SU-DHL-6 (cell line): ENCODE data around the gene KMT2A.

Experiments
- H2AFZ ChIP-seq: fragments of 200-600 bp; sonication (generic); 2 replicates; pipeline ENCODE4 v1.6.1; 2014; ENCODE audit warnings: low read depth, mild to moderate bottlenecking, moderate library complexity, mixed read lengths, antibody characterized with exemption, low read length; ENCODE audit not compliant: severe bottlenecking
- H3F3A ChIP-seq: fragments of 200-600 bp; shearing (Covaris generic); 2 replicates; pipeline ENCODE4 v1.6.0; 2016; ENCODE audit warnings: antibody characterized with exemption, mild to moderate bottlenecking; ENCODE audit not compliant: insufficient read depth
- H3K27ac ChIP-seq: fragments of 200-600 bp; sonication (generic); 2 replicates; pipeline ENCODE4 v1.5.1; 2016; ENCODE audit warnings: low read depth, mild to moderate bottlenecking, low read length, moderate library complexity, mixed read lengths
- H3K27me3 ChIP-seq: fragments of 200-600 bp; sonication (generic), shearing (Covaris generic); 2 replicates; pipeline ENCODE4 v1.6.0; 2014; ENCODE audit warnings: mild to moderate bottlenecking, low read length
- H3K36me3 ChIP-seq: fragments of 200-600 bp; sonication (generic); 2 replicates; pipeline ENCODE4 v1.6.1; 2014; ENCODE audit warnings: mild to moderate bottlenecking, low read length, mixed read lengths
- H3K4me2 ChIP-seq: fragments of 300-600, 200-600 bp; shearing (Covaris generic), sonication (generic); 2 replicates; pipeline ENCODE4 v1.6.0; 2014; ENCODE audit warnings: low read length, low read depth, mild to moderate bottlenecking; ENCODE audit not compliant: poor library complexity, severe bottlenecking
- H3K4me3 ChIP-seq: fragments of 200-600 bp; sonication (generic); 2 replicates; pipeline ENCODE4 v1.5.1; 2014; ENCODE audit warnings: antibody characterized with exemption, low read length, mild to moderate bottlenecking, mixed read lengths; ENCODE audit not compliant: insufficient read depth, poor library complexity, severe bottlenecking
- H3K79me2 ChIP-seq: fragments of 200-600 bp; sonication (generic); 2 replicates; pipeline ENCODE4 v1.6.1; 2014; ENCODE audit warnings: mild to moderate bottlenecking, low read length, moderate library complexity; ENCODE audit not compliant: insufficient read depth
- H3K9ac ChIP-seq: fragments of 200-600 bp; sonication (generic); 2 replicates; pipeline ENCODE4 v1.7.0; 2014; ENCODE audit warnings: mild to moderate bottlenecking, low read length
- H3K9me2 ChIP-seq: fragments of 200-600 bp; sonication (generic); replicated peaks from 2 replicates; pipeline ENCODE4 v1.6.1; 2014; ENCODE audit warnings: low read length; ENCODE audit not compliant: insufficient read depth
- H3K9me3 ChIP-seq: fragments of 200-600 bp; sonication (generic); 2 replicates; pipeline ENCODE4 v1.6.1; 2014; ENCODE audit warnings: low read length, mixed read lengths; ENCODE audit not compliant: insufficient read depth
- H4K20me1 ChIP-seq: fragments of 200-600 bp; sonication (generic); 2 replicates; pipeline ENCODE4 v1.6.1; 2014; ENCODE audit warnings: low read depth, mild to moderate bottlenecking, antibody characterized with exemption, low read length, moderate library complexity, mixed read lengths
- EZH2phosphoT487 ChIP-seq: fragments of 200-600 bp; sonication (generic), shearing (Covaris generic); conservative IDR thresholded peaks from 2 replicates; pipeline ENCODE4 v1.6.1; 2018; ENCODE audit warnings: mild to moderate bottlenecking, antibody characterized with exemption, low read length, moderate library complexity, mixed read lengths
- TF ChIP-seq, protein P1 (sequence below): fragments of 200-600 bp; sonication (generic); IDR thresholded peaks from one replicate; pipeline ENCODE4 v1.5.1; 2017; ENCODE audit warnings: antibody characterized with exemption, mild to moderate bottlenecking, low read length, moderate library complexity; ENCODE audit not compliant: insufficient read depth, poor library complexity, severe bottlenecking

KMT2A gene

GRCh38 chr11:118417801-118418200, 18.5 kb upstream of the KMT2A start:
- Histone ChIP-seq H3K9me3 (no peaks in the 10 kb centered on the region), H3K9ac (no peak overlapping the region), H3K36me3 (no peaks in the 10 kb centered on the region), H3K4me2 (no peak overlapping the region), H3K9me2 (no peaks in the 10 kb centered on the region), H3F3A (0 out of 2 replicates have a peak, but pooled peaks cover 1% of the 10 kb centered on the region), H4K20me1 (no peaks in the 10 kb centered on the region), H3K79me2 (no peaks in the 10 kb centered on the region), H3K27ac (no peak overlapping the region), H2AFZ (no peak overlapping the region), H3K27me3 (no peaks in the 10 kb centered on the region), H3K4me3 (no peak overlapping the region)
- TF ChIP-seq, protein P1, sequence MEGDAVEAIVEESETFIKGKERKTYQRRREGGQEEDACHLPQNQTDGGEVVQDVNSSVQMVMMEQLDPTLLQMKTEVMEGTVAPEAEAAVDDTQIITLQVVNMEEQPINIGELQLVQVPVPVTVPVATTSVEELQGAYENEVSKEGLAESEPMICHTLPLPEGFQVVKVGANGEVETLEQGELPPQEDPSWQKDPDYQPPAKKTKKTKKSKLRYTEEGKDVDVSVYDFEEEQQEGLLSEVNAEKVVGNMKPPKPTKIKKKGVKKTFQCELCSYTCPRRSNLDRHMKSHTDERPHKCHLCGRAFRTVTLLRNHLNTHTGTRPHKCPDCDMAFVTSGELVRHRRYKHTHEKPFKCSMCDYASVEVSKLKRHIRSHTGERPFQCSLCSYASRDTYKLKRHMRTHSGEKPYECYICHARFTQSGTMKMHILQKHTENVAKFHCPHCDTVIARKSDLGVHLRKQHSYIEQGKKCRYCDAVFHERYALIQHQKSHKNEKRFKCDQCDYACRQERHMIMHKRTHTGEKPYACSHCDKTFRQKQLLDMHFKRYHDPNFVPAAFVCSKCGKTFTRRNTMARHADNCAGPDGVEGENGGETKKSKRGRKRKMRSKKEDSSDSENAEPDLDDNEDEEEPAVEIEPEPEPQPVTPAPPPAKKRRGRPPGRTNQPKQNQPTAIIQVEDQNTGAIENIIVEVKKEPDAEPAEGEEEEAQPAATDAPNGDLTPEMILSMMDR: no peak
- TF ChIP-seq EZH2phosphoT487: no peak

GRCh38 chr11:118418766-118419165, 17.5 kb upstream of the KMT2A start:
- TF ChIP-seq, protein P1: no peak
- TF ChIP-seq EZH2phosphoT487: no peak
- H2AFZ ChIP-seq: no peak overlapping the region
- H3K36me3 ChIP-seq: no peaks in the 10 kb centered on the region

DNA sequence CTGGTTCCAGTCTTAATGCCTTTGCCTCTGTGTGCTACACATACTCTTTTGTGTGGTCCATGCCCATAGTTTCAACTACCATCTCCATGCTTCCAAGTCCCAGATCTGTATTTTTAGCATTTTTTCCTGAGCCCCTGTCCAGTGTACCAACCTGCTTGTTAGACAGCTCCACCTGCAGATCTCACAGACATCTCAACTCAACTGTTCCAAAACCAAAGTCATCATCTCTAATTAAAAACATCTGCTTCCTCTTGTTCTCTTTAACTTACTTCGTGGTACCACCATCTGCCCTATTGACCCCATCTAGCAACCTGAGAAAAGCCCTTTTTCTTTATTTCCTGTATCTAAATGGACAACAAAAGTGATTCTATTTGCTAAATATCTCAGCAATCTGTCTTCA, 8.6 kb upstream of the KMT2A start:
- no peaks in the 10 kb centered on the region; the same call in 1 of the 2 replicates for H3F3A ChIP-seq
- no peak overlapping the region for H3K4me3 ChIP-seq
- H3K4me2 ChIP-seq: no peak overlapping the region
- no peaks in the 10 kb centered on the region for H3K9me2 ChIP-seq
- no peak overlapping the region for H2AFZ ChIP-seq
- H3K79me2 ChIP-seq: no peaks in the 10 kb centered on the region
- no peak overlapping the region for H3K9ac ChIP-seq
- H3K27ac ChIP-seq: no peak overlapping the region
- no peaks in the 10 kb centered on the region for H3K27me3 ChIP-seq
- no peaks in the 10 kb centered on the region for H4K20me1 ChIP-seq
- no peaks in the 10 kb centered on the region for H3K36me3 ChIP-seq
- no peak for TF ChIP-seq EZH2phosphoT487
- TF ChIP-seq, protein P1: no peak
- no peaks in the 10 kb centered on the region for H3K9me3 ChIP-seq

More at GRCh38 chr11:118418766-118419165, 17.5 kb upstream of the KMT2A start:
- no peaks in the 10 kb centered on the region for H3F3A ChIP-seq
- no peaks in the 10 kb centered on the region for H3K27me3 ChIP-seq
- H3K9me3 ChIP-seq: no peaks in the 10 kb centered on the region
- no peaks in the 10 kb centered on the region for H4K20me1 ChIP-seq
- no peaks in the 10 kb centered on the region for H3K79me2 ChIP-seq
- H3K4me2 ChIP-seq: no peak overlapping the region
- H3K9me2 ChIP-seq: no peaks in the 10 kb centered on the region
- H3K27ac ChIP-seq: no peak overlapping the region
- H3K4me3 ChIP-seq: no peak overlapping the region
- no peak overlapping the region for H3K9ac ChIP-seq

- Histone ChIP-seq H3K27ac (no peak overlapping the region), H4K20me1 (no peaks in the 10 kb centered on the region), H3K9me2 (no peaks in the 10 kb centered on the region), H3K9ac (no peak overlapping the region), H3K9me3 (no peaks in the 10 kb centered on the region), H3F3A (peaks cover 15% of the 10 kb centered on the region; the same call in 1 of the 2 replicates), H3K27me3 (no peaks in the 10 kb centered on the region), H2AFZ (no peak overlapping the region), H3K4me2 (no peak overlapping the region), H3K4me3 (no peak overlapping the region), H3K36me3 (no peaks in the 10 kb centered on the region), H3K79me2 (no peaks in the 10 kb centered on the region)
- no peak for TF ChIP-seq EZH2phosphoT487
- TF ChIP-seq, protein P1: no peak
These were observed 5.3 kb upstream of the KMT2A start for GRCh38 chr11:118430956-118431355.
